OCI-LY7 (cell line): Measurements from ENCODE around the gene PRAMEF33.
"Not testable (repeated sequence)": the region's sequence is repeated elsewhere in the genome, so short reads cannot be mapped to it uniquely, and the experiment has no call there.

Experiments used
- EZH2phosphoT487 ChIP-seq: fragments of 200-600 bp; sonication (generic); IDR thresholded peaks from 2 replicates; pipeline ENCODE4 v1.6.1; 2018; ENCODE audit warnings: low read depth, borderline replicate concordance, mild to moderate bottlenecking, mixed run types, antibody characterized with exemption, low read length, moderate library complexity, mixed read lengths
- TF ChIP-seq, protein P1 (sequence below): fragments of 200-600 bp; sonication (generic); conservative IDR thresholded peaks from 2 replicates; pipeline ENCODE4 v1.5.1; 2014; ENCODE audit warnings: mild to moderate bottlenecking, antibody characterized with exemption, low read length, moderate library complexity, mixed read lengths

DNA sequence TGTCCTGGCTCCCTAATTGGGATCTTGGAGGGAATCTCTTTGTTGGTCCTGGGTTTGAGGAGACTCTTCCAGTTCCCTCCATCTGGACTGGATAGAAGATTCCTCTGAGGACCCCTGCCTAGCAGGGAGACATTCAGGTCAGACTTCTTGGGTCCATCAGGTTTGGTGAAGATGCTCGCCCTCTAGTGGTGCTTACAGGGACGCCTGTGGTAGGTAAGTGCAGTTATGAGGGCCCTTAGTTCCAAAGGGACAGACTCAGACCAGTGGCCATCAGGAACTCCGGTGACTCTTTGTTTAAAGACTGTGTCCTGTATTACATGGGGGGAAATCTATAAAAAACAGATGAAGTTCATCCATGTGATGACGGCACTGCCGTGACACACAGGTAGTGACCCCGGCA lies 26.3 kb upstream of the PRAMEF33 start:
- TF ChIP-seq, protein P1, sequence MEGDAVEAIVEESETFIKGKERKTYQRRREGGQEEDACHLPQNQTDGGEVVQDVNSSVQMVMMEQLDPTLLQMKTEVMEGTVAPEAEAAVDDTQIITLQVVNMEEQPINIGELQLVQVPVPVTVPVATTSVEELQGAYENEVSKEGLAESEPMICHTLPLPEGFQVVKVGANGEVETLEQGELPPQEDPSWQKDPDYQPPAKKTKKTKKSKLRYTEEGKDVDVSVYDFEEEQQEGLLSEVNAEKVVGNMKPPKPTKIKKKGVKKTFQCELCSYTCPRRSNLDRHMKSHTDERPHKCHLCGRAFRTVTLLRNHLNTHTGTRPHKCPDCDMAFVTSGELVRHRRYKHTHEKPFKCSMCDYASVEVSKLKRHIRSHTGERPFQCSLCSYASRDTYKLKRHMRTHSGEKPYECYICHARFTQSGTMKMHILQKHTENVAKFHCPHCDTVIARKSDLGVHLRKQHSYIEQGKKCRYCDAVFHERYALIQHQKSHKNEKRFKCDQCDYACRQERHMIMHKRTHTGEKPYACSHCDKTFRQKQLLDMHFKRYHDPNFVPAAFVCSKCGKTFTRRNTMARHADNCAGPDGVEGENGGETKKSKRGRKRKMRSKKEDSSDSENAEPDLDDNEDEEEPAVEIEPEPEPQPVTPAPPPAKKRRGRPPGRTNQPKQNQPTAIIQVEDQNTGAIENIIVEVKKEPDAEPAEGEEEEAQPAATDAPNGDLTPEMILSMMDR = peak; percentile 46
- TF ChIP-seq EZH2phosphoT487 = not testable (repeated sequence)
